ENCODE measurements around the gene SMPDL3B. TPM values are rescaled to one million over a fixed set of nuclear protein-coding genes. Genes with fewer than 3 reads are reported as not detected.

Gene SMPDL3B
- total RNA-seq, 6 experiments from 2014 or later = 0.14 to 1.1 (median 0.49) TPM; not detected in 2

DNA sequence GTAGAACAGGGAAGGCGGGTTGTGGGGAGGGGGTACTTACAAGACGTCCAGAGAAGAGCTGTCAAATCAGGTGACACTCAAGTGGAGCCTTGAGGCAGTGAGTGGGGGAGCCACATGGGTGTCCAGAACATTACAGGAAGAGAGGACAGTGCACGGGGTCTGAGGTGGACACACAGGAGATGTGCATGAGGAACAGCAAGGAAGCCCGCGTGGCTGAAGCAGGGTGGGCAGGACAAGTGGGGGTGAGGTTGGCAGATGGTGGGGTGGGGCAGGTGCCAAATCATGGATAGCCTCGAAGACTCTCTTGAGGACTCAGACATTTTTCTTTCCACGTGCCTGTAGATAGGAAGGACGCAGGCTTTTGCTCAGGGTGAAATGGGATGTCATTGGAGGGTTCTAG is 921 bp downstream of the SMPDL3B start:
- H3K36me3 ChIP-seq = no peaks in the 10 kb centered on the region
- H3K4me1 ChIP-seq = peaks cover 0 to 9% (median 0%) of the 10 kb centered on the region in 4 donors
- DNase-seq (no peak), ATAC-seq (no peak)
- TF ChIP-seq POLR2A (IDR thresholded peaks at IDR 0.05) = no peak
- TF ChIP-seq, protein P1, sequence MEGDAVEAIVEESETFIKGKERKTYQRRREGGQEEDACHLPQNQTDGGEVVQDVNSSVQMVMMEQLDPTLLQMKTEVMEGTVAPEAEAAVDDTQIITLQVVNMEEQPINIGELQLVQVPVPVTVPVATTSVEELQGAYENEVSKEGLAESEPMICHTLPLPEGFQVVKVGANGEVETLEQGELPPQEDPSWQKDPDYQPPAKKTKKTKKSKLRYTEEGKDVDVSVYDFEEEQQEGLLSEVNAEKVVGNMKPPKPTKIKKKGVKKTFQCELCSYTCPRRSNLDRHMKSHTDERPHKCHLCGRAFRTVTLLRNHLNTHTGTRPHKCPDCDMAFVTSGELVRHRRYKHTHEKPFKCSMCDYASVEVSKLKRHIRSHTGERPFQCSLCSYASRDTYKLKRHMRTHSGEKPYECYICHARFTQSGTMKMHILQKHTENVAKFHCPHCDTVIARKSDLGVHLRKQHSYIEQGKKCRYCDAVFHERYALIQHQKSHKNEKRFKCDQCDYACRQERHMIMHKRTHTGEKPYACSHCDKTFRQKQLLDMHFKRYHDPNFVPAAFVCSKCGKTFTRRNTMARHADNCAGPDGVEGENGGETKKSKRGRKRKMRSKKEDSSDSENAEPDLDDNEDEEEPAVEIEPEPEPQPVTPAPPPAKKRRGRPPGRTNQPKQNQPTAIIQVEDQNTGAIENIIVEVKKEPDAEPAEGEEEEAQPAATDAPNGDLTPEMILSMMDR (IDR thresholded peaks at IDR 0.05) = no peak
- no peaks in the 10 kb centered on the region for H3K27me3 ChIP-seq
- H3K4me3 ChIP-seq = no peak overlapping the region
- 59% methylated on average over 6 of the region's 8 CpGs for WGBS (ENCODE audit: insufficient coverage, low coverage, low lambda C conversion rate, missing lambda C conversion rate)
- no peak overlapping the region for H3K27ac ChIP-seq
- no peaks in the 10 kb centered on the region for H3K9me3 ChIP-seq
- intact Hi-C loops (cut with DNase I) = no loop called here

DNA sequence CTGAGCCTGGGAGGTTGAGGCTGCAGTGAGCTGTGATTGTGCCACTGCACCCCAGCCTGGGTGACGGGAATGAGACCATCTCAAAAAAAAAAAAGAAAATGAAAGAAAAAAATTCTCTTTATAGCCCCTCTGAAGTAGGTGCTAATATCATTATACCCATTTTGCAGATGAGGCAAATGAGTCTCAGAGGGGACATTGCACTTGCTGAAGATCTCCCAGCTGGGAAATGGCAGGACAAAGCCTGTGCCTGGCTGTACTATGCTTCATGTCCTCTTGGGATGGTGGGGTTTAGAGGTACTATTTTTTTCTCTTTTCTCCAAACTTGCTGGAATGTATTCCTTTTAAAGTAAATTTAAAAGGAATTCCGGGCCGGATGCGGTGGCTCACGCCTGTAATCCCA is 1.6 kb downstream of the SMPDL3B start:
- intact Hi-C loops (cut with DNase I) = no loop called here
- WGBS (ENCODE audit: insufficient coverage, low coverage, low lambda C conversion rate, missing lambda C conversion rate) = 83% methylated on average over 5 of the region's 5 CpGs
- no peak for DNase-seq
- no peak for ATAC-seq
- Histone ChIP-seq H3K4me1 (peaks cover 0 to 9% (median 0%) of the 10 kb centered on the region in 4 donors), H3K36me3 (no peaks in the 10 kb centered on the region), H3K27me3 (no peaks in the 10 kb centered on the region), H3K27ac (no peak overlapping the region), H3K9me3 (no peaks in the 10 kb centered on the region), H3K4me3 (no peak overlapping the region)
- TF ChIP-seq, protein P1 (IDR thresholded peaks at IDR 0.05) = no peak
- TF ChIP-seq POLR2A (IDR thresholded peaks at IDR 0.05) = no peak

DNA sequence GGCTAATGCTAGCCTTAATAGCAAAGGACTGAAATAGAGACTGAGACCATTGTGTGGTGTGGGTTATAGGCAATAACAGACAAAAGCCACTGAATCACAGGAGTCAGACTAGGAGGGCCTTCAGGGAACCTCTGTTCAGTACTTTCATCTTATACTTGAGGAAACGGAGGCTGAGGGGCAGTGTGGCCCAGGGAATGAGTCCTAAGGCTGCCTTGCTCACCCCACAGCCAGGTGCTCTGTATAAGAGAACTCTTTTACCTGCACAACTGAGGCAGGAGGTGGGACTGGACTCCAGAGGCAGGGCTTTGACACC is 2.7 kb downstream of the SMPDL3B start:
- TF ChIP-seq, protein P1 (IDR thresholded peaks at IDR 0.05) = no peak
- TF ChIP-seq POLR2A (IDR thresholded peaks at IDR 0.05) = no peak
- ATAC-seq (no peak), DNase-seq (no peak)
- Histone ChIP-seq H3K27ac (no peak overlapping the region), H3K36me3 (no peaks in the 10 kb centered on the region), H3K4me3 (no peak overlapping the region), H3K4me1 (peaks cover 0 to 9% (median 0%) of the 10 kb centered on the region in 4 donors), H3K27me3 (no peaks in the 10 kb centered on the region), H3K9me3 (no peaks in the 10 kb centered on the region)
- intact Hi-C loops (cut with DNase I) = no loop called here
- WGBS (ENCODE audit: insufficient coverage, low coverage, low lambda C conversion rate, missing lambda C conversion rate) = no CpG with 5 or more reads among the region's 1 CpG

DNA sequence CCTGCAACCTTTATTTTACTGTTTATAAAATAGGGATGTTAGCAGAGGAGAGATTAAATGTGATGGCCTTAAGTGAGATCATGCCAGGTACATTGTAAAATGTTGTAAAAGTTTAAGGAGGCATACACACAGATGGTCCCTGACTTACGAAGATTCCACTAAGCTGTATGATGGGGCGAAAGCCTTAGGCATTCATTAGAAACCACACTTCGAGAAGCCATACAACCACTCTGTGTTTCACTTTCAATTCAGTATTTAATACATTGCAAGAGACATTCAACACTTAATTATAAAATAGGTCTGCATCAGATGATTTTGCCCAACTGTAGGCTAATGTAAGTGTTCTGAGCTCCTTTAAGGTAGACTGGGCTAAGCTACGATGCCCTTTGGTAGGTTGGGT is 3.7 kb downstream of the SMPDL3B start:
- Histone ChIP-seq H3K36me3 (no peaks in the 10 kb centered on the region), H3K9me3 (no peaks in the 10 kb centered on the region), H3K27me3 (no peaks in the 10 kb centered on the region), H3K4me3 (no peak overlapping the region), H3K27ac (no peak overlapping the region), H3K4me1 (peaks cover 0 to 12% (median 0%) of the 10 kb centered on the region in 4 donors)
- intact Hi-C loops (cut with DNase I) = no loop called here
- no peak for ATAC-seq
- 60% methylated on average over 4 of the region's 4 CpGs for WGBS (ENCODE audit: insufficient coverage, low coverage, low lambda C conversion rate, missing lambda C conversion rate)
- DNase-seq = no peak
- no peak for TF ChIP-seq POLR2A (IDR thresholded peaks at IDR 0.05)
- TF ChIP-seq, protein P1 (IDR thresholded peaks at IDR 0.05) = no peak

DNA sequence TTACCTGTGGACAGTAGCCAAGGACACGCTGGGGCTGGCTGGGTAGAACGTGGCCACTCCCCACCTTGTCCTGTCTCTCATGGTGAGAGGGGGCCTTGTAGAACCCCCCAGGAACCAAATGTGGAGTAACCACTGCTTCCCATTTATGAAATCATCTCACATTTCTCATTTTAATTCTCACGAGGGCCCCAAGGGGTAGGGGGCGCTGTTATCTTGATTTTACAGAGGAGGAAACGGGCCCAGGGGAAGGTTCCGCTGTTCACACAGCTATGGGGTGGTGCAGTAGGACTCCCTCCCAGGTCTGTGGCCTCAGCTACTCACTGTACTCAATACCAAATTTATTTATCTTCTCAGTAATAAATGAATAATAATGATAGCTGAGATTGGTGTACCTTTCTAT is 5.5 kb downstream of the SMPDL3B start:
- ATAC-seq (peak; percentile 67 to 78 (median 72)), DNase-seq (peak in 2 of 3 donors; percentile 54 to 64)
- intact Hi-C loops (cut with DNase I) = no loop called here
- H3K27me3 ChIP-seq = no peaks in the 10 kb centered on the region
- no peaks in the 10 kb centered on the region for H3K36me3 ChIP-seq
- 5% methylated on average over 4 of the region's 6 CpGs for WGBS (ENCODE audit: insufficient coverage, low coverage, low lambda C conversion rate, missing lambda C conversion rate)
- H3K9me3 ChIP-seq = no peaks in the 10 kb centered on the region
- no peak overlapping the region for H3K27ac ChIP-seq
- H3K4me1 ChIP-seq = peaks cover 0 to 7% (median 0%) of the 10 kb centered on the region in 4 donors
- H3K4me3 ChIP-seq = no peak overlapping the region
- TF ChIP-seq, protein P1 (IDR thresholded peaks at IDR 0.05) = peak in 3 of 4 donors; percentile 39 to 50 (median 46)
- no peak for TF ChIP-seq POLR2A (IDR thresholded peaks at IDR 0.05)

All from right lobe of liver (tissue), 6 donors.